HUES6 (cell line): ENCODE measurements around the gene UNC119.
A peak's percentile ranks its signal among the peaks of the same experiment; 100 is the strongest.

Source experiments
- H3K27ac ChIP-seq: 2 replicates; pipeline ENCODE4 v1.7.0; 2013; ENCODE audit warnings: low read depth, mild to moderate bottlenecking, low read length, inconsistent platforms
- H3K27me3 ChIP-seq: 2 replicates; pipeline ENCODE4 v1.6.1; 2013; ENCODE audit warnings: low read length; ENCODE audit not compliant: control insufficient read depth, insufficient read depth
- H3K36me3 ChIP-seq: 2 replicates; pipeline ENCODE4 v1.6.1; 2013; ENCODE audit warnings: low read length; ENCODE audit not compliant: control insufficient read depth, insufficient read depth
- H3K4me1 ChIP-seq: 2 replicates; pipeline ENCODE4 v1.6.1; 2013; ENCODE audit warnings: low read length; ENCODE audit not compliant: control insufficient read depth, insufficient read depth
- H3K4me3 ChIP-seq: 2 replicates; pipeline ENCODE4 v1.5.1; 2013; ENCODE audit warnings: low read depth, low read length
- H3K9ac ChIP-seq: one replicate; pipeline ENCODE4 v1.6.1; 2013; ENCODE audit warnings: mild to moderate bottlenecking, low read length
- H3K9me3 ChIP-seq: 2 replicates; pipeline ENCODE4 v1.6.1; 2013; ENCODE audit warnings: low read depth, low read length; ENCODE audit not compliant: control insufficient read depth, insufficient read depth

Gene UNC119

DNA sequence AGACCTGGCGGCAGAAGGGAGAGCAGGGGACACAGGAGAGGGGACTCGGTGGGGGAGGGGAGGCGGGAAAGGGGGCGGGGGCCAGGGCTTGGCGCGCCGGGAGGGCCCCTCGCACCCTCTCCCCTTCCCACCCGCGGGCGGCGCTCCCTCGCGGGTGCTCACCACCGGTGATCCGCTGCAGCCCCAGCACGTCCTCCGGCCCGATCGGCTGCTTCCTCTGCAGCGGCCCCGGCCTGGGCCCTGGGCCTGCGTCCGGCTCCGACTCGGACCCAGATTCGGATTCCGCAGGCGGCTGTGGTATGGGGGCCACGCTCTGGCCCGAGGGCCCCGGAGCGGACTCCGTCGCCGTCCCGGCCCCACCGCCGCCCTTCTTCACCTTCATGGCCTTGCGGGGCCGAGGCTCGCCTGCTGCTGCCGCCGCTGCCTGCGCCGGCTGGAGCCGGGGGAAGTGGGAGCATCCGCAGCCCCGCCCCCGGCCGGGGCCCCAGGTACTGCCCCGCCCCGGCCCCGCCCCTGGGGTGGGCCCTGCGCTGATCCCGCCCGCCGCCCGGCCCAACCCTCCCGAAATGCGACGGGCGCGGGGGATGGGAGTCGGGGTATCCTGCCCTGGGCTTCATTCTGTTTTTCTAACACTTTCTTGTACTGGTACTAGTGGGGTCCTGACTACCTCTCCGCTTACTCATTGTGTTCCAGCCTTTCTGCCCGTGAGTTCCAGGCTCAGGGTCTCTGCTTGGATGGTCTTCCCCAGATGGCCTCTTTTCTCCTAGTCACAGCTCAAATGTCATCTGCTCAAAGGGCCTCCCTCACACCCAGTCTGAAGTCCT, at the start of gene UNC119:
TSS of gene UNC119 (minus strand) at position 449 of the 824 bp plus-strand sequence. CDS start at position 382, 67 bp downstream.
- Histone ChIP-seq H3K4me3 (peak within 1 kb of the TSS; percentile 83), H3K4me1 (peaks cover 21% of the 10 kb centered on the region), H3K36me3 (peaks cover 40% of the 10 kb centered on the region), H3K9ac (peak within 1 kb of the TSS; percentile 61), H3K9me3 (no peaks in the 10 kb centered on the region), H3K27ac (no peak within 1 kb of the TSS), H3K27me3 (no peaks in the 10 kb centered on the region)

DNA sequence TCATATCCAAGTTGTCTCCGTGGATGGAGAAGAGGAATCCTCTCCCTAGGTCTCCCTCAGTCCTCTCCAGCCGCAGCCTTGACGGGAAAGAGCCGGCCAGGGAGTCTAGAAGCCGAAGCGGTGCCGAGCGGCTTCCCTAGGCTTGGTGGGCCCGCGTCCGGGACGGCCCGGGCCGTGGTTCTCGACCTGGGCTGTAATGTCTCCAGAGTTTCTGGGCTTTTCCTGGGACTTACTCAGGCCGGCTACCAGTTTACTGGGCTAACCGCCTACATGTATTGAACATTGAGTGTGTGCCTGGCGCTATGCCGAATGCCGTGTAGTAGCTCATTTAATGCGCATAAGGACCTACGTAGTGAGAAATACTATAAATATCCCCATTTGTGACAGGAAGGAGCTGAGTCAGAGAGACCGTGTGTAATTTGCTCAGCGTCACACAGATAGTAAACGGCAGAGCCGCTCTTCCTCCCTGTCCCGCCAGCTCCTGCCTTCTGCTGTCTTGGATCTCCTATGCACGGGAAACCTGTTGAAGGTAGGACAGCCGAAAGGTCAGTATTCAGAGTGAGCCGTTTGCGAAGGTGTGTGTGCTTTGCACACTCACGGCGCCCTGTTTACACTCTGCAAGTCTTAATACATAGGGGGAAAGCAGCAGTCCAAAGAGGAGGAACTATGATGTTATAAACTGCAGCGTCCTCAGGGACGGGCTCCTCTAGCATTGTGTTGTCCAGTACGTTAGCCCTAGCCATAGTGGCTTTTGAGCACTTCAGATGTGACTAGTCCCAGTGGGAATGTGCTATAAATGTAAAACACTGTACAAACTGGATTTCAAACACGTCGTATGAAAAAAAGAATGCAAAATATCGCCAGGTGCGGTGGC, 47.1 kb upstream of the UNC119 start:
- peak overlapping the region; percentile 93 for H3K9ac ChIP-seq
- no peaks in the 10 kb centered on the region for H3K9me3 ChIP-seq
- peaks cover 11% of the 10 kb centered on the region; the same call in 1 of the 2 replicates for H3K4me1 ChIP-seq
- H3K27ac ChIP-seq: no peak overlapping the region; the same call in 1 of the 2 replicates
- peak overlapping the region; percentile 82 for H3K4me3 ChIP-seq
- H3K27me3 ChIP-seq: no peaks in the 10 kb centered on the region
- peaks cover 18% of the 10 kb centered on the region for H3K36me3 ChIP-seq

DNA sequence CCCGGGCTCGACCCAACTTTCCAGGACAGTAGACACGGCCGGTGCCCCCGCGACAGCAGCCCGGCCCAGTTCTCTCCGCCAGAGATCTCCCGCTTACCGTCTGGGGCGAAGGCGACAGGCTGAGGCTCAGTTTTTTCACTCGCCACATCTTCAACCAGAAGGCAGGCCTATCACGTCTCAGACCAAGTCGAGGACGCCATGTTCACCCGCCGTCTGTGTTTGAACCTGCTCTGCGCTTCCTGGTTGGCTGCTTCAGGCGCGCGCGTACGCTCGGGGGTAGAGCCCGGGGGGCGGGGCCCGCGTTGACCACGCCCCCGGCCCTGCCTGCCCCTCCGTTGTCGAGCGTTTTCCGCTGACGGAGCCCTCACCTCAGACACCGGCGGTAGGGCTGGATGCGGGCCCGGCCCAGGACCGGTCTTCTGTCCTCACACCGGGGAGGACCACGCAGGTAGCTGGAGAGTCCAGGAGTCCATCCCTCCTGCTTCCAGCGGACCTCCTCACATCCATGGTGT, 46.4 kb upstream of the UNC119 start, which contains the start of gene SPAG5:
TSS of gene SPAG5 (minus strand) at position 227 of the 512 bp plus-strand sequence. CDS start at position 148, 79 bp downstream.
- no peaks in the 10 kb centered on the region for H3K27me3 ChIP-seq
- peaks cover 19% of the 10 kb centered on the region for H3K36me3 ChIP-seq
- peak within 1 kb of the TSS; percentile 82 for H3K4me3 ChIP-seq
- H3K4me1 ChIP-seq: peaks cover 11% of the 10 kb centered on the region; the same call in 1 of the 2 replicates
- H3K9ac ChIP-seq: peak within 1 kb of the TSS; percentile 93
- H3K27ac ChIP-seq: peak within 1 kb of the TSS; percentile 70
- H3K9me3 ChIP-seq: no peaks in the 10 kb centered on the region

DNA sequence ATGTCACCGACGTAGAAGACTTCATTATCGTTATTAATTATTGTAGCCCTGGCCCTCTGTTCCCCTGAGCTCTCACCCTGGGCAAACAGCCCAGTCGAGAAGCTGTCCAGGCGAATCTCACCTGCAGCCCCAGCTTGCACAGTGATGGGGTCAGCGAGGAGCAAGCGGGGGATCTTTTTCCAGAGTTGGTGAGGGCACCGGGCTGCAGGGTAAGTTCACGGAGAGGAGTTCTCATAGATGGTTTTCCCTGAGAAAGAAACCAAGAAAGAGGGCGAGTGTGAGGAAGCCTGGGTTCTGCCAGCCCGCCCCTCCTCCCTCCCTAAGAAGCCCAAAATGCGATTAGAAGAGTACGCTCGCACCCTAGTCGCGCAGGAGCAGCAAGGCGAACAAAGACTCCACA, 46.0 kb upstream of the UNC119 start:
- H3K9me3 ChIP-seq: no peaks in the 10 kb centered on the region
- peak overlapping the region; percentile 70 for H3K27ac ChIP-seq
- peaks cover 11% of the 10 kb centered on the region; the same call in 1 of the 2 replicates for H3K4me1 ChIP-seq
- H3K9ac ChIP-seq: peak overlapping the region; percentile 93
- no peaks in the 10 kb centered on the region for H3K27me3 ChIP-seq
- peaks cover 20% of the 10 kb centered on the region for H3K36me3 ChIP-seq
- H3K4me3 ChIP-seq: peak overlapping the region; percentile 82

DNA sequence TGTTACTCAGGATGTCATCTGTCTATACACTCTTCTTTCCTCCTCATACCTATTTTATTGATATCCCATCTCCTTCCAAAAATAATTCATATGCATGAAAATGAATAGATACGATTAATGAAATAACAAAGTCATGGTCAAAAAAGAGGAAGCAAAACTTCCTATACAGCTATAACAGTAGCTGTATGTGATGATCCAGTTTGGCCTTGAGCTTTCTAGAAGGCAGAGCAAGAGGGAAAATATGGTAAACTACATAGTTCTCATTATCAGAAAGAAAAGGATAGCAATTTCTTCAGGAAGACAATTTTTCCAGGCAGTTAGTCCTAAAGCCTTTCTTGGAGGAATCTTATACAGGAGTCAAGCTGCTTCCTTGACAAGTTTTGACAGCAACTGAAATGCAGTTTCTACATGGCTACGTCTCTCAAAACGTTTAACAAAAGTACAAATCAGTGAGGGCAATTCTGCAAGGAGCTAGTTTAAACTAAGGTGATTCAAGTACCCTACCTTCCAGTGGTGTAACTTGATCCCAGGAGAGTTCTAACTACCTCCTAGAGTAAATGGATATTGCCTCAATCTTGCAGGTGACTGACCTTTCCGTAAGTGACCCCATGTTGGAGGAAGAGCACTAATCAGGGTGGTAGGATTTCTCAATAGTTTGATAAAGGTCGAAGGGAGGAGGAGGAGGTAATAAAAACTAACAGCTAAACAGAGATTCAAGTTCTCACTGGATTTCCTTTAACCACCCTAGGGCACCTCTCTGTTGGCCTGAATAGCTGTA, 45.4 kb upstream of the UNC119 start:
- Histone ChIP-seq H3K9me3 (no peaks in the 10 kb centered on the region), H3K27me3 (no peaks in the 10 kb centered on the region), H3K4me3 (peak overlapping the region; percentile 82), H3K4me1 (peaks cover 11% of the 10 kb centered on the region; the same call in 1 of the 2 replicates), H3K9ac (peak overlapping the region; percentile 93), H3K36me3 (peaks cover 26% of the 10 kb centered on the region), H3K27ac (no peak overlapping the region; the same call in 1 of the 2 replicates)

DNA sequence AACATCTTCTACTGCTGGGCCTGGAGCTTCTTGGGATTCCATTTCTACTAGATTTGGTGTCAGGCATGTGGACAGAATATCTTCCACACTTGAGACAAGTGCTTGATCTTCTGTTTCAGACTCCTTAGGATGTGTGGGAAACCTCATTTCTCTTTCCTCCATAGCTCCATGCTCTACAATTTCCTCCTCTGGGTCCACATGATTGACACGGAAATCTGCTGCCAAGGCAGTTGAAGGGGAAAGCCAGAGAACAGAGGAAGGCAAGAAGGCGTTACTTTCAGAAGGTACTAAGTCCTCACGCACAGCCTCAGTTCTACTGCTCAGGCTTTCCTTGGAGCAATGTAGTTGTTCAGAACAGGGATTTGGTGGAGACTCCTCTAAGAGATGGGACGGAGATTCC, 39.8 kb upstream of the UNC119 start:
- Histone ChIP-seq H3K27me3 (no peaks in the 10 kb centered on the region), H3K9ac (no peak overlapping the region), H3K4me1 (no peaks in the 10 kb centered on the region), H3K27ac (no peak overlapping the region), H3K4me3 (no peak overlapping the region), H3K9me3 (no peaks in the 10 kb centered on the region), H3K36me3 (peaks cover 69% of the 10 kb centered on the region)

DNA sequence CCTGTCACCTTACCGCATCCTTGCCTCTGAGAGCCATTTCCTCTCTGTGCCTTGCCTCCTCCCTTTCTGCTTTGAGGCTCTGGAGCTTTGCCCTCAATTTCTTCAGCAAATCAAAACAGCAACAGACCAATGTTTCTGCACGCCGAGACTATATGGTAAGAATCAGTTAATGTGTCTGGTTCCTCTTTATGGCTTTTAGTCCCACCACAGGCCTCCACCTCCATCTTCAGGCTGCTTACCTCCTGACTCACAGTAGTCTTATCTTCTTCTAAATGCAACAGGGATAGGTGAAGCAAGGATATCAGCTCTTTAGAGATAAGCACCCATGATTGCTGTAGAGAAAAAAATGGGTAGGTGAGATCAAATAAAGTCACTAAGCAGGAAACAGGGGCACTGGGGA, 33.4 kb upstream of the UNC119 start:
- H3K27me3 ChIP-seq: no peaks in the 10 kb centered on the region
- no peak overlapping the region for H3K4me3 ChIP-seq
- H3K36me3 ChIP-seq: peaks cover 90% of the 10 kb centered on the region
- H3K9me3 ChIP-seq: no peaks in the 10 kb centered on the region
- H3K4me1 ChIP-seq: no peaks in the 10 kb centered on the region
- no peak overlapping the region for H3K27ac ChIP-seq
- H3K9ac ChIP-seq: no peak overlapping the region

DNA sequence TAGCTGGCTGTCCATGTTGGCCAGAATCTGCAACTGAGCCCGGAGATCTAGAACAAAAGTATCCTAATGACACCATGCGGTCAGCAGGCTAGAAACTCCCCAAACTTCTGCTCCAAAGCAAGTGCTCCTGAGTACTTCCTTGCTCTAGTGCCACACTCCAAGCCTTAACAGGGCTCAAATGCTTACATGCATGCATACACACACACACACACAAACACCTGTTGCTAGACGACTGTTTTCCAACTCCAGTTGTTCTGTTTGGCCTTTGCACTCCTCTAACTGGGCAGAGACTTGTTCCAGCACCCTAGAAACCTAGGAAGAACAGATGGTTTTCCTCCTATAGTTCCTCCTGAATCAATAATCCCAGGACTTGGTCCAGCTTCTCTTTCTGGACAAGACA, 32.0 kb upstream of the UNC119 start:
- Histone ChIP-seq H3K4me1 (no peaks in the 10 kb centered on the region), H3K36me3 (peaks cover 92% of the 10 kb centered on the region), H3K9ac (no peak overlapping the region), H3K4me3 (no peak overlapping the region), H3K27ac (no peak overlapping the region), H3K9me3 (no peaks in the 10 kb centered on the region), H3K27me3 (no peaks in the 10 kb centered on the region)

DNA sequence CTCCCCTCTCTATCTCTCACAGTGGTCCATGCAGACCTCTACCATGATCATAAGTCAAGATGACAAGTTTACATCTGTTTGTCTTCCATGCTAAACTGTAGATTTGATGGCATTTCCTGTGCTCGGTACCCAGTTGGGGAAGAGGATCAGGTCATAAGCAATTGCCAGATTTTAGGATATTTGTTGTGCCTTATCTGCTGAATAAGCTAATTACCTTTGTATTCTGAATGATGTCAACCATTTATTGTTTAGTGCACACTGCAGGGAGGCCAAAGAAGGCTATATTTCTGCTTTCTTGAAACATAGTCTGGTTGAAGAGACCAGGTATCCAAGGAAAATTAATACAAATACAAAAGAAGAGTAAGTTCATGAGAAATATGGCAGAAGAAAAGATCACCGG, 30.1 kb upstream of the UNC119 start:
- Histone ChIP-seq H3K36me3 (peaks cover 94% of the 10 kb centered on the region), H3K4me1 (peaks cover 4% of the 10 kb centered on the region; the same call in 1 of the 2 replicates), H3K27me3 (no peaks in the 10 kb centered on the region), H3K9ac (no peak overlapping the region), H3K4me3 (no peak overlapping the region), H3K27ac (no peak overlapping the region), H3K9me3 (no peaks in the 10 kb centered on the region)

DNA sequence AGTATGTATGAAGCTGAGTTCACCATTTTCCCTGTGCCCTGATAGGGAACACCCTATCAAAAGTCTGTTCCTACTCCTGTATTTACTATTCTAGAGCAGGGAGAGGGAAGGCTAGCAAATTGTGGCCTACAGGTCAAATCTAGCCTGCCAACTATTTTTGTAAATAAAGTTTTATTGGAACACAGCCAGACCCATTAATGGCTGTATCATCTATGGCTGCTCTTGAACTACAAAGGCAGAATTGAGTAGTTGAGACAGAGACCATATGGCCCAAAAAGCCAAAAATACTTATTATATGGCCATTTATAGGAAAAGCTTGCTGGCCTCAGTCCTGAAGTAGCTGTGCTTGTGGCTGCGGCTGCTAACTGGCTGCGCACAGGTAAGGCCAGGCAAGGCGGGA, 28.5 kb upstream of the UNC119 start:
- no peak overlapping the region for H3K9ac ChIP-seq
- H3K27me3 ChIP-seq: no peaks in the 10 kb centered on the region
- no peak overlapping the region for H3K4me3 ChIP-seq
- H3K9me3 ChIP-seq: no peaks in the 10 kb centered on the region
- no peak overlapping the region for H3K27ac ChIP-seq
- H3K36me3 ChIP-seq: peaks cover 87% of the 10 kb centered on the region
- peaks cover 12% of the 10 kb centered on the region for H3K4me1 ChIP-seq
